GM21576 (cell line): ENCODE results near the gene CTSO.

Experiments used
- ATAC-seq: cut with Tn5 transposase; IDR thresholded peaks from one replicate; pipeline ENCODE4 v1.9.1; 2021; ENCODE audit warnings: mild to moderate bottlenecking, moderate library complexity; ENCODE audit not compliant: unreplicated experiment

CTSO gene

GRCh38 chr4:155953151-155954117 lies at the start of gene CTSO:
Gene CTSO (minus strand): TSS chr4:155953866. CDS start chr4:155953847, 19 bp downstream.
- ATAC-seq: peak; percentile 96

- ATAC-seq: no peak
Measured at GRCh38 chr4:156000491-156000890, 46.8 kb upstream of the CTSO start.

GRCh38 chr4:155999725-156000124 lies 46.1 kb upstream of the CTSO start:
- no peak for ATAC-seq

- no peak for ATAC-seq
Measured at GRCh38 chr4:155995069-155995468, 41.4 kb upstream of the CTSO start.

GRCh38 chr4:155984106-155984797 lies 30.6 kb upstream of the CTSO start:
- no peak for ATAC-seq

GRCh38 chr4:155982736-155983385 lies 29.2 kb upstream of the CTSO start:
- no peak for ATAC-seq

GRCh38 chr4:155978810-155979209 lies 25.1 kb upstream of the CTSO start:
- no peak for ATAC-seq

- no peak for ATAC-seq
Measured at GRCh38 chr4:155975511-155975910, 21.8 kb upstream of the CTSO start.

GRCh38 chr4:155974996-155975395 lies 21.3 kb upstream of the CTSO start:
- ATAC-seq: no peak

GRCh38 chr4:155974476-155974749 lies 20.7 kb upstream of the CTSO start:
- peak; percentile 95 for ATAC-seq

- peak; percentile 14 for ATAC-seq
Measured at GRCh38 chr4:155973639-155974475, 20.2 kb upstream of the CTSO start.

- ATAC-seq: no peak
Measured at GRCh38 chr4:155972098-155972497, 18.4 kb upstream of the CTSO start.

- no peak for ATAC-seq
Measured at GRCh38 chr4:155966731-155967395, 13.2 kb upstream of the CTSO start.

- no peak for ATAC-seq
Measured at GRCh38 chr4:155966171-155966570, 12.5 kb upstream of the CTSO start.

GRCh38 chr4:155964016-155964891 lies 10.6 kb upstream of the CTSO start:
- no peak for ATAC-seq

GRCh38 chr4:155962767-155963166 lies 9.1 kb upstream of the CTSO start:
- no peak for ATAC-seq

GRCh38 chr4:155961575-155961974 lies 7.9 kb upstream of the CTSO start:
- no peak for ATAC-seq

GRCh38 chr4:155960522-155960921 lies 6.9 kb upstream of the CTSO start:
- no peak for ATAC-seq

GRCh38 chr4:155959417-155959816 lies 5.8 kb upstream of the CTSO start:
- no peak for ATAC-seq
